Esophagus muscularis mucosa (tissue), 4 donors: ENCODE data around the gene SNX9. TPM values are rescaled to one million over a fixed set of nuclear protein-coding genes. Genes with fewer than 3 reads are reported as not detected.

Experiments
- DNase-seq: peaks from one replicate; pipeline ENCODE4 v3.0.0-alpha.2; 2017; ENCODE audit errors: extremely low spot score
- H3K27ac ChIP-seq, 4 donors: fragments of 200-600 bp; sonication (generic); replicated peaks in 1 of 4; 1 replicate in 3 of 4; 2 replicates in 1 of 4; pipeline ENCODE4 v1.5.1; 2016 to 2019; ENCODE audit warnings: mild to moderate bottlenecking in 1 of 4
- H3K27me3 ChIP-seq, 4 donors: fragments of 200-600 bp; sonication (generic); one replicate each; pipeline versions ENCODE4 v1.5.1 to v1.6.0; 2016 to 2019
- H3K36me3 ChIP-seq, 4 donors: fragments of 200-600 bp; sonication (generic); one replicate each; pipeline ENCODE4 v1.5.1; 2016 to 2019
- H3K4me1 ChIP-seq, 4 donors: fragments of 200-600 bp; sonication (generic); one replicate each; pipeline ENCODE4 v1.5.1; 2016 to 2019
- H3K4me3 ChIP-seq, 4 donors: fragments of 200-600 bp; sonication (generic); 1 replicate in 2 of 4; 2 replicates in 2 of 4; pipeline ENCODE4 v1.5.1; 2016 to 2019; ENCODE audit warnings: mild to moderate bottlenecking in 4 of 4, moderate library complexity in 1 of 4
- H3K9me3 ChIP-seq, 4 donors: fragments of 200-600 bp; sonication (generic); 1 replicate in 3 of 4; 2 replicates in 1 of 4; pipeline ENCODE4 v1.5.1; 2016 to 2019
- CTCF ChIP-seq, 3 experiments: fragments of 200-600 bp in 2 of 3; fragments of 450-650 bp in 1 of 3; sonication (generic) in 2 of 3; IDR thresholded peaks; one replicate each; pipeline ENCODE4 v1.5.1; 2017 to 2019; ENCODE audit warnings: antibody characterized with exemption in 3 of 3, mild to moderate bottlenecking in 2 of 3, moderate library complexity in 1 of 3
- EP300 ChIP-seq: sonication (generic); formaldehyde crosslinking; IDR thresholded peaks from one replicate; pipeline ENCODE4 v1.6.1; 2017; ENCODE audit warnings: antibody characterized with exemption
- POLR2A ChIP-seq: fragments of 450-650 bp; IDR thresholded peaks from one replicate; pipeline ENCODE4 v1.6.1; 2017; ENCODE audit warnings: antibody characterized with exemption, moderate library complexity, mild to moderate bottlenecking, low read depth
- POLR2AphosphoS5 ChIP-seq, 2 donors: sonication (generic); formaldehyde crosslinking; IDR thresholded peaks; one replicate each; pipeline ENCODE4 v1.6.1; 2017; ENCODE audit warnings: antibody characterized with exemption in 2 of 2
- WGBS: methylation state at CpG from one replicate; pipeline ENCODE4 v1.1.5; 2018; 5-methylcytosine and 5-hydroxymethylcytosine counted together
- intact Hi-C: fragments of 100-400 bp; cut with DNase I; formaldehyde crosslinking; loops from one replicate; pipeline ENCODE4 v1.15.1; 2023
- total RNA-seq, 4 donors: library from RNA; depleted of rRNA; stranded (reverse); fragments of >200 nt; gene quantifications; one replicate each; pipeline versions ENCODE4 v1.1.0 to v1.2.1, GENCODE V29; 2016

SNX9 gene
- total RNA-seq, 4 donors from 2014 or later: 78.1 to 94.7 (median 85.1) TPM

GRCh38 chr6:157943249-157943963, 120.4 kb downstream of the SNX9 start:
- peaks cover 0 to 3% (median 0%) of the 10 kb centered on the region in 4 donors for H3K4me1 ChIP-seq
- WGBS: 89% methylated on average over 16 of the region's 16 CpGs
- no peaks in the 10 kb centered on the region for H3K9me3 ChIP-seq
- intact Hi-C loops: no loop called here
- peaks cover 50 to 82% (median 73%) of the 10 kb centered on the region in 4 donors for H3K36me3 ChIP-seq
- DNase-seq: peak; percentile 86
- H3K27ac ChIP-seq: no peak overlapping the region
- no peak overlapping the region for H3K4me3 ChIP-seq
- TF ChIP-seq CTCF (IDR thresholded peaks at IDR 0.05): no peak
- no peak for TF ChIP-seq POLR2AphosphoS5 (IDR thresholded peaks at IDR 0.05)
- no peak for TF ChIP-seq POLR2A
- no peak for TF ChIP-seq EP300
- H3K27me3 ChIP-seq: no peaks in the 10 kb centered on the region

GRCh38 chr6:157943964-157944283, 120.9 kb downstream of the SNX9 start:
- H3K9me3 ChIP-seq: no peaks in the 10 kb centered on the region
- H3K4me1 ChIP-seq: peaks cover 0 to 3% (median 0%) of the 10 kb centered on the region in 4 donors
- H3K27me3 ChIP-seq: no peaks in the 10 kb centered on the region
- no peak for DNase-seq
- 94% methylated on average over 15 of the region's 15 CpGs for WGBS
- TF ChIP-seq CTCF (IDR thresholded peaks at IDR 0.05): no peak
- no peak overlapping the region for H3K27ac ChIP-seq
- H3K36me3 ChIP-seq: peaks cover 45 to 77% (median 68%) of the 10 kb centered on the region in 4 donors
- H3K4me3 ChIP-seq: no peak overlapping the region
- intact Hi-C loops: no loop called here

GRCh38 chr6:157944983-157945931, 122.2 kb downstream of the SNX9 start:
- H3K27ac ChIP-seq: no peak overlapping the region
- peaks cover 0 to 13% (median 9%) of the 10 kb centered on the region in 4 donors for H3K9me3 ChIP-seq
- peaks cover 0 to 3% (median 0%) of the 10 kb centered on the region in 4 donors for H3K4me1 ChIP-seq
- no peak overlapping the region for H3K4me3 ChIP-seq
- DNase-seq: peak; percentile 60
- no peaks in the 10 kb centered on the region for H3K27me3 ChIP-seq
- TF ChIP-seq CTCF (IDR thresholded peaks at IDR 0.05) (no peak), POLR2AphosphoS5 (IDR thresholded peaks at IDR 0.05) (no peak), POLR2A (no peak), EP300 (no peak)
- 82% methylated on average over 14 of the region's 14 CpGs for WGBS
- H3K36me3 ChIP-seq: peaks cover 32 to 64% (median 54%) of the 10 kb centered on the region in 4 donors
- intact Hi-C loops: no loop called here

GRCh38 chr6:157946053-157946617, 123.1 kb downstream of the SNX9 start:
- Histone ChIP-seq H3K36me3 (peaks cover 23 to 55% (median 46%) of the 10 kb centered on the region in 4 donors), H3K9me3 (peaks cover 0 to 19% (median 10%) of the 10 kb centered on the region in 4 donors), H3K4me1 (peaks cover 0 to 3% (median 0%) of the 10 kb centered on the region in 4 donors), H3K27ac (no peak overlapping the region), H3K27me3 (no peaks in the 10 kb centered on the region), H3K4me3 (no peak overlapping the region)
- no peak for TF ChIP-seq POLR2AphosphoS5 (IDR thresholded peaks at IDR 0.05)
- TF ChIP-seq CTCF (IDR thresholded peaks at IDR 0.05): no peak
- no peak for TF ChIP-seq POLR2A
- no peak for TF ChIP-seq EP300
- DNase-seq: no peak
- 90% methylated on average over 6 of the region's 6 CpGs for WGBS
- intact Hi-C loops: no loop called here
